Nephron (organoid): ENCODE data around the gene MLLT10.
"Not testable (repeated sequence)": the region's sequence is repeated elsewhere in the genome, so short reads cannot be mapped to it uniquely, and the experiment has no call there.

Source experiments
- H3K27ac Mint-ChIP-seq, 3 experiments: 2 replicates each; pipeline ENCODE4 v1.8.0; 2020; ENCODE audit warnings: mixed read lengths in 3 of 3, mild to moderate bottlenecking in 2 of 3, moderate library complexity in 1 of 3
- H3K27me3 Mint-ChIP-seq: 2 replicates; pipeline ENCODE4 v1.8.0; 2021; ENCODE audit warnings: low read depth, mild to moderate bottlenecking, moderate library complexity, mixed read lengths
- H3K36me3 Mint-ChIP-seq: 2 replicates; pipeline ENCODE4 v1.8.0; 2020; ENCODE audit warnings: low read depth, mixed read lengths
- H3K4me1 Mint-ChIP-seq: 2 replicates; pipeline ENCODE4 v1.8.0; 2020; ENCODE audit warnings: mixed read lengths
- H3K4me3 Mint-ChIP-seq, 3 experiments: 2 replicates each; pipeline ENCODE4 v1.8.0; 2020; ENCODE audit warnings: mild to moderate bottlenecking in 3 of 3, mixed read lengths in 3 of 3, moderate library complexity in 2 of 3
- H3K9me3 Mint-ChIP-seq: 2 replicates; pipeline ENCODE4 v1.8.0; 2020; ENCODE audit warnings: mixed read lengths
- TF ChIP-seq, protein P1 (sequence below), 3 experiments: fragments of 200-600 bp; sonication (generic); IDR thresholded peaks; one replicate each; pipeline ENCODE4 v1.5.0; 2021; ENCODE audit warnings: antibody characterized with exemption in 3 of 3; ENCODE audit not compliant: unreplicated experiment in 3 of 3

Gene MLLT10

DNA sequence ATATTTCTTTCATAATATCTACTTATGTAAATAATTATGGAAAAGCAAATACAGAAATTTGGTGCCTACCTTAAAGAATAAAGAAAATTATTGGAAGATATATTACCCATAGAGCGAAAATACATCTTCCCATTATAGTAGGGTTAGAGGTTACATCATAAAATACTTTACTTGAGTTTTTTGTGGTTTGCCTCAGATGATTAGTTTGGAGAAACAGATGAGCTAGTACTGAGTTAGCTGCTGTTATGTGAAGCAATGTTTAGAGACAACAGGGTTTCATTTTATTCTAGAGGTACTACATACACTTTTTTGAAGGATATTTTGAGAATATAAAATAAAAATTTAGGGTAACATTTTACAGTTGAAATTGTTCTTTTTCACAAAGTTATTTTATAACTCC, 2.9 kb upstream of the MLLT10 start:
- H3K36me3 Mint-ChIP-seq, result peaks cover 3% of the 10 kb centered on the region
- no peak overlapping the region for H3K27ac Mint-ChIP-seq
- no peak overlapping the region for H3K4me3 Mint-ChIP-seq
- H3K4me1 Mint-ChIP-seq, result peaks cover 41% of the 10 kb centered on the region
- H3K27me3 Mint-ChIP-seq, result peaks cover 15% of the 10 kb centered on the region
- no peaks in the 10 kb centered on the region for H3K9me3 Mint-ChIP-seq
- TF ChIP-seq, protein P1, sequence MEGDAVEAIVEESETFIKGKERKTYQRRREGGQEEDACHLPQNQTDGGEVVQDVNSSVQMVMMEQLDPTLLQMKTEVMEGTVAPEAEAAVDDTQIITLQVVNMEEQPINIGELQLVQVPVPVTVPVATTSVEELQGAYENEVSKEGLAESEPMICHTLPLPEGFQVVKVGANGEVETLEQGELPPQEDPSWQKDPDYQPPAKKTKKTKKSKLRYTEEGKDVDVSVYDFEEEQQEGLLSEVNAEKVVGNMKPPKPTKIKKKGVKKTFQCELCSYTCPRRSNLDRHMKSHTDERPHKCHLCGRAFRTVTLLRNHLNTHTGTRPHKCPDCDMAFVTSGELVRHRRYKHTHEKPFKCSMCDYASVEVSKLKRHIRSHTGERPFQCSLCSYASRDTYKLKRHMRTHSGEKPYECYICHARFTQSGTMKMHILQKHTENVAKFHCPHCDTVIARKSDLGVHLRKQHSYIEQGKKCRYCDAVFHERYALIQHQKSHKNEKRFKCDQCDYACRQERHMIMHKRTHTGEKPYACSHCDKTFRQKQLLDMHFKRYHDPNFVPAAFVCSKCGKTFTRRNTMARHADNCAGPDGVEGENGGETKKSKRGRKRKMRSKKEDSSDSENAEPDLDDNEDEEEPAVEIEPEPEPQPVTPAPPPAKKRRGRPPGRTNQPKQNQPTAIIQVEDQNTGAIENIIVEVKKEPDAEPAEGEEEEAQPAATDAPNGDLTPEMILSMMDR (IDR thresholded peaks at IDR 0.05; ENCODE audit: unreplicated experiment in 3 of 3), result no peak

DNA sequence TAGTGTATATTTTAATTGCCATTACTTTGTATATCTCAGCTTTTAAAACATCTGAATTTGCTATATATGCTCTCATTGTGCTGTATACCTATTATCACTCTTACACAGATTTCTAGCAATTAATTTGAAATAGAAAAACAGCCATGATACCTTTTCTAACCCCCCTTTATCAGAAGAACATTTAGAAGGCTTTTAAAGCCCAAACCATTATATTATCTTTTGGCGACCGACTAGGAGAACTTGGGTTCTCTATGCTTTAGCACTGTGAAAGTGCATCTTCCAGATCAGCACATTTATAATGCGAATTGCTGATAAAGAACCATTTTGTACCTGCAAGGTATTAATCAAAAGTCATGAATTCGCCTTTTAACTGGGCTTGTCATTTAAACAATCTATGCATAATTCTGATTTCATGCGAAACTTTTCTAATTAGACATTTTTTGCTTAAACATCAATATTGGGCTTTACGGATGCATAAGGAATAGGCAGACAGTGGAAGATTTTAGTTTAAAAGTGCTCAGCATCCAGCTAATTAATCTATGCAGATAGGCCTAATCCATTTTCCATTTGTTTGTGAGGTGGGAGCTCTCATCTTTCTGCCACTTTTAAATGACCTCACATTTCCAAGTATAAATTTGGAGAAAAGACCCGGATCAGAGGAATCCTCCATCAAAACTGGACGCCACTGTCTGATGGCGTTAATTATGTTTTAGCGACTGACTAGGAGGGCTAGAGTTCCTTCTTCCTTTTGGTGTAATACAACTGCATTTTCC, 1.2 kb upstream of the MLLT10 start:
- H3K36me3 Mint-ChIP-seq, result peaks cover 7% of the 10 kb centered on the region
- H3K4me3 Mint-ChIP-seq, result peak overlapping the region; percentile 85 to 92 (median 88)
- peaks cover 34% of the 10 kb centered on the region for H3K4me1 Mint-ChIP-seq
- H3K9me3 Mint-ChIP-seq, result no peaks in the 10 kb centered on the region
- peak overlapping the region; percentile 97 to 99 (median 98) for H3K27ac Mint-ChIP-seq
- TF ChIP-seq, protein P1 (IDR thresholded peaks at IDR 0.05; ENCODE audit: unreplicated experiment in 3 of 3), result no peak
- peaks cover 15% of the 10 kb centered on the region for H3K27me3 Mint-ChIP-seq

DNA sequence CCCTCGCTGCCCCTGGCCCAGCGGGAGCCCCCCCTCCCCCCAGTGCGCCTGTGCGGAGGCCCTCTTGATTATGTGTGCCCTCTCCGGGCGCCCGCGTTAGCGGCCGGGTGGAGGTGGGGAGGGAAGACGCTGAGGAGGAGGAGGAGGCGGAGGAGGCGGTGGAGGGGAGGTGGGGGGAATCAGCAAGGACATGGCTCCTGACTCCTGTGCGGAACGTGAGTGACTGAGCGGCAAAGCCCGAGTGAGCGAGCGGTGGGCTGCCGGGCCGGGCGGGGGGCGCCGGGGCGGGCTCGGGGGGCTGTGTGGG, 201 bp downstream of the MLLT10 start:
- TF ChIP-seq, protein P1 (IDR thresholded peaks at IDR 0.05; ENCODE audit: unreplicated experiment in 3 of 3), result no peak
- peaks cover 20% of the 10 kb centered on the region for H3K4me1 Mint-ChIP-seq
- peaks cover 7% of the 10 kb centered on the region for H3K27me3 Mint-ChIP-seq
- H3K27ac Mint-ChIP-seq, result peak overlapping the region; percentile 68 to 99 (median 95)
- H3K9me3 Mint-ChIP-seq, result no peaks in the 10 kb centered on the region
- peaks cover 14% of the 10 kb centered on the region for H3K36me3 Mint-ChIP-seq
- peak overlapping the region; percentile 85 to 95 (median 92) for H3K4me3 Mint-ChIP-seq

DNA sequence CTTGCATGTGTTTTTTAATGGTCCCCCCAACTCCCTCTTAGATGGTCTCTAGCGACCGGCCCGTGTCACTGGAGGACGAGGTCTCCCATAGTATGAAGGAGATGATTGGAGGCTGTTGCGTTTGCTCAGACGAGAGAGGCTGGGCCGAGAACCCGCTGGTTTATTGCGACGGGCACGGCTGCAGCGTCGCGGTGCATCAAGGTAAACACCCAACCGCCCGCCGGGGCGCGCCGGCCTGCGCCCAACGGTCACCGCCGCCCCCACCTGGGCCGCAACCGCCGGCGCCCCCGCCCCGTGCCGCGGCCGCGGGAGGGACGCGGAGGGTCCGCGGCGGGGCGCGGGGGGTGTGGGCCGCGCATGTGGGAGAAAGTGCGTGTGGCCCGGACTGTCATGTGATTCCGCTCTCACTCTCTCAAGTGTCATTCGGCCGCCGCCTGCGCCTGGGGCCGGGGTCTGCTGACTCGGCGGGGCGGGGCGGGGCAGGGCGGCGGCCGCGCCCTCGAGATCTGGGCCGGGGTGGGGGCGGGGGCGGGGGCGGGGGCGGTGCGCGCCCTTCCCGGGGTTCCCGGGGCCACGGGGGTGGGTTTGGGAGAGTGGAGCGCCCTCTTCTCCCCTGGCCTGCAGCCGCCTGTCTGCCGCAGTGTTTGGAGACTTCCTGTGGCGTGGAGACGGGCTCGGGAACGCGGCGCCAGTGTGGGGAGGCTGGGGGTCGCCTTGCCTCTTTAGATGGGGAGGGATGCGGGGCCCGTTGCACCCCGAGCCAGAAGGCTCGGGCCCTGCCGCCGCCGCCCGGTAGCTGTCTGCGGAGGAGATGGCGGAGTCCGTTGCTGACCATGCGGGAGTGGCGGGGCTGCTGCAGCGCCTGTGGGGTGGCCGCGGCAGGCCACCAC, 817 bp downstream of the MLLT10 start:
- TF ChIP-seq, protein P1 (IDR thresholded peaks at IDR 0.05; ENCODE audit: unreplicated experiment in 3 of 3), result no peak
- Mint-ChIP-seq H3K4me1 (peaks cover 17% of the 10 kb centered on the region), H3K27me3 (peaks cover 4% of the 10 kb centered on the region), H3K36me3 (peaks cover 19% of the 10 kb centered on the region), H3K9me3 (no peaks in the 10 kb centered on the region), H3K4me3 (peak overlapping the region; percentile 85 to 95 (median 92)), H3K27ac (peak overlapping the region; percentile 68 to 99 (median 95))

DNA sequence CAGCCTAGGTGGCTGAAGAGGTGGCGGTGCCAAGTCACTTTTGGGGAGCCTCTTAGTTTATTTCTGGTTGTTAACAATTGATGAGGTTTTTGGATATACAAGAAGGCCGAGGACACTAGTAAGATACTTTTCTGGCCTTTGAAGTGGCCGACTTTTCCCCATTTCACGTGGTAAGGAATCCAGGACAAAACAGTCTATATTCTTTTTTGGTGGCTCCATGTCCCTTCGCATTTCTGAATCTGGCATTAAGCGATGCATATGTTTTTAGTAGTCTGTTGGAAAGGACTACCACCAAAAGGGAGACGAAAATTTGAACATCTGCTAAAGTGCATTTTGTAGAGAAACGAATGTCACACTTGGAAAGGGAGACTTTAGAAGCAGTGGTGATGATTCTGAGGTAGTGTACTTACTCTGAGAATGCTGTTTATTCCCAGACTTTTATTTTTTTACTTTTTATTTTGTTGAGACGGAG, 1.5 kb downstream of the MLLT10 start:
- H3K4me3 Mint-ChIP-seq, result peak overlapping the region; percentile 81 to 88 (median 85)
- peak overlapping the region; percentile 57 to 92 (median 86) for H3K27ac Mint-ChIP-seq
- peaks cover 17% of the 10 kb centered on the region for H3K4me1 Mint-ChIP-seq
- no peaks in the 10 kb centered on the region for H3K9me3 Mint-ChIP-seq
- peaks cover 4% of the 10 kb centered on the region for H3K27me3 Mint-ChIP-seq
- H3K36me3 Mint-ChIP-seq, result peaks cover 26% of the 10 kb centered on the region
- TF ChIP-seq, protein P1 (IDR thresholded peaks at IDR 0.05; ENCODE audit: unreplicated experiment in 3 of 3), result no peak

DNA sequence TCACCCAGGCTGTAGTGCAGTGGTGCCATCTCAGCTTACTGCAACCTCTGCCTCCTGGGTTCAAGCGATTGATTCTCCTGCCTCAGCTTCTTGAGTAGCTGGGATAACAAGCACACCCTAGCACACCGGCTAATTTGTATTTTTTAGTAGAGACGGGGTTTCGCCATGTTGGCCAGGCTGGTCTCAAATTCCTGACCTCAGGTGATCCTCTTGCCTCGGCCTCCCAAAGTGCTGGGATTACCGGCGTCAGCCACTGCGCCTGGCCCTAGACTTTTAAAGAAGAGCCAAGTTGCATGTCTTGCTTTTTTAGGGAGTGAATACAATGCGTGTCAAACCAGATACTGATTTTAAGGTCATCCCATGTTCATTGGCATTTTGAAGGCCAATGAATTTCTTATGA, 1.9 kb downstream of the MLLT10 start:
- H3K27me3 Mint-ChIP-seq, H3K9me3 Mint-ChIP-seq: not testable (repeated sequence)
- peaks cover 29% of the 10 kb centered on the region for H3K36me3 Mint-ChIP-seq
- H3K27ac Mint-ChIP-seq, result peak overlapping the region in 2 of 3 experiments; percentile 57 to 86
- H3K4me3 Mint-ChIP-seq, result peak overlapping the region; percentile 81 to 88 (median 85)
- H3K4me1 Mint-ChIP-seq, result peaks cover 17% of the 10 kb centered on the region
